DMS114 treated with DMSO at 0.1 percent for 48 hours (cell line): ENCODE data around the gene TCF20.

ENCODE experiments used
- DNase-seq: peaks from one replicate; lab custom pipeline; 2025; ENCODE audit not compliant: unreplicated experiment; lab: John Stamatoyannopoulos, UW

Gene TCF20

GRCh38 chr22:42300259-42301076 is 30.0 kb upstream of the TCF20 start:
- DNase-seq = no peak

- DNase-seq = no peak
These were observed 29.3 kb upstream of the TCF20 start for GRCh38 chr22:42299586-42300258.

- DNase-seq = no peak
These were observed 28.3 kb upstream of the TCF20 start for GRCh38 chr22:42298746-42299145.

GRCh38 chr22:42297778-42298177 is 27.3 kb upstream of the TCF20 start:
- no peak for DNase-seq

- no peak for DNase-seq
These were observed 26.4 kb upstream of the TCF20 start for GRCh38 chr22:42296883-42297282.

GRCh38 chr22:42296381-42296853 is 26.0 kb upstream of the TCF20 start:
- DNase-seq = no peak

GRCh38 chr22:42294034-42294985 is 23.9 kb upstream of the TCF20 start:
- no peak for DNase-seq

GRCh38 chr22:42292732-42293520 is 22.5 kb upstream of the TCF20 start:
- DNase-seq = no peak

- DNase-seq = no peak
These were observed 20.8 kb upstream of the TCF20 start for GRCh38 chr22:42291287-42291686.

- no peak for DNase-seq
These were observed 19.5 kb upstream of the TCF20 start for GRCh38 chr22:42289671-42290541.

GRCh38 chr22:42288791-42289190 is 18.3 kb upstream of the TCF20 start:
- DNase-seq = no peak

GRCh38 chr22:42287174-42287890 is 16.9 kb upstream of the TCF20 start:
- DNase-seq = no peak

- DNase-seq = no peak
These were observed 15.8 kb upstream of the TCF20 start for GRCh38 chr22:42286205-42286604.

- DNase-seq = no peak
These were observed 15.2 kb upstream of the TCF20 start for GRCh38 chr22:42285604-42286003.

- no peak for DNase-seq
These were observed 14.3 kb upstream of the TCF20 start for GRCh38 chr22:42284643-42285181.

GRCh38 chr22:42284202-42284591 is 13.7 kb upstream of the TCF20 start:
- no peak for DNase-seq

- DNase-seq = no peak
These were observed 13.1 kb upstream of the TCF20 start for GRCh38 chr22:42283278-42284201.

- no peak for DNase-seq
These were observed 12.5 kb upstream of the TCF20 start for GRCh38 chr22:42282943-42283277.
